Epidermal melanocyte (primary cell): ENCODE measurements around the gene CCDC174.

ENCODE experiments used
- DNase-seq: peaks from one replicate; pipeline ENCODE4 v3.0.0; 2011; ENCODE audit warnings: low spot score; ENCODE audit not compliant: insufficient read length

CCDC174 gene

DNA sequence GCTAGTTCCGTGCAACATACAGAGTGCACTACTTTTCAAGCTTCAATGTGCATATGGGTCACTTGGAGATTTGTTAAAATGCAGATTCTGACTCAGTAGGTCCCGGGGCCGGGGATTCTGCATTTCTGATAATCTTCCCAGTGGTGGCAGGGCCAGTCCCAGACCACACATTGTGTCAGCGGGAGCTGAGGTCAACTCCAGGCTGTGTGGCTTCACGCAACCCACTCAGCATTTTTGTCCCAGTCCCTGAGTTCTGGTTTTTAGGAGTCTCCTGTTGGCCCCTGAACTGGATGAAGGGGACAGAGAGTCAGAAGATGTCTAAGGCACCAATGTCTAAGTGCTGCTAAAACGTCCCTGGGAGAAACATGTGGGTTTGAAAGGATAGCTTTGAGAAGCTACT, 26.1 kb upstream of the CCDC174 start:
- no peak for DNase-seq

DNA sequence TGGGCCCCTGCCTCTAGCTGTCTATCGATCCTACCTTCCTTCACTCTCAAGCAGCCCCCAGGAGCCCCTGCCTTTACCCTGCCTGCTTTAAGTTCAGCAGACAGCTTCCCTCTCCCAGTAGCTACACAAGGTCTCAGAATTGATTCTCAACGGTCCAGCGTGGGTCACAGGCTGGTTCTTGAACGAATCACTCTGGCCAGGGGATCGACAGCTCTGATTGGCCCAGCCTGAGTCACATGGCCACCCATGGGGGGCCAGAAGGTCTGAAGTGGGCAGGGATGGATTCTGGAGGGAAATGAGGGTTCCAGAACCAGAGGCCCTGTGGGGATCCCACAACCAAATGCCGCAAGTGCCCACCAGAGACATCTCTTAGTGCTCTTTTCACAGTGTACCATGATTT, 23.7 kb upstream of the CCDC174 start:
- no peak for DNase-seq

DNA sequence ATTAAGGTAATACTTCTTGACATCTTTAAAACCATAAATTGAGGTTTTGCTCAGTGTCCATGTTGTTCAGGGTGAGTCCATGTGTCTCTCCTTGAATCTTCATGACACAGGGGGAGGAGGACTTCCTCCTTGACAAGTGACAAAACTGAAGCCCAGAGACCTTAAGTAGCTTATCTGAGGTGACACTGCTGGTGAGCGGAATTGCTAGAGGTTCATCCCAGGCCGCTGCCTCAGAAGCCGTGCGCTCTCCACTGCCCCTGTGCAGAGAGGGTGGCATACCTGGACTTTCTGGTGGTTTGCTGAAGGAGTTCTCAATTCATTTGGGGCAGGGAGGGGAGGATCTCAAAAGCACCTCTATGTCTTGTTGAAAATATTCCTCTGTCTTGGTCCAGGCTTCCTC, 23.2 kb upstream of the CCDC174 start:
- no peak for DNase-seq

DNA sequence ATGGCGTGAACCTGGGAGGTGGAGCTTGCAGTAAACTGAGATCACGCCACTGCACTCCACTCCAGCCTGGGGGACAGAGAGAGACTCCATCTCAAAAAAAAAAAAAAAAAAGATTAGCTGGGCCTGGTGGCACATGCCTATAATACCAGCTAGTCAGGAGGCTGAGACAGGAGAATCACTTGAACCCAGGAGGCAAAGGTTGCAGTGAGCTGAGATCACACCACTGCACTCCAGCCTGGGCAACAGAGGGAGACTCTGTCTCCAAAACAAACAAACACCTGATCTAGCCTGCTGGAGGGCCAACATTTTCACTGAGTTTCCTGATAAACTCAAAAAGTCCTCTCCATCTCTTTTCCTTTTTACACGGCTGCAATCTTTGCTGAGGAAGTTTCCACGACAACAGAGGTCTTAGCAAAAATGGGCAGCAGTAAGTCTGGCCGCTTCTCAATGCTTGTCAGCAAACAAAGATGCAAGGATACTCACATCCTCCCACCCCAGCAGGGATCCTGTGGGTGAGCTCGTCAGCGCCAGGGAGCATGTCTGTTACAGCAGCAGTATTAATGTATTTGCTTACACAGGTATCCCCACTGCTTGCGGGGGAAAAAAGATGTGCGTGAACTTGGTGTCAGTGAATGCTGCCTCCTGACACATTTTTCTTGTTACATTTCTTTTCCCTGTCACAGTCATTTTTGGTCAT, 21.0 kb upstream of the CCDC174 start:
- no peak for DNase-seq

DNA sequence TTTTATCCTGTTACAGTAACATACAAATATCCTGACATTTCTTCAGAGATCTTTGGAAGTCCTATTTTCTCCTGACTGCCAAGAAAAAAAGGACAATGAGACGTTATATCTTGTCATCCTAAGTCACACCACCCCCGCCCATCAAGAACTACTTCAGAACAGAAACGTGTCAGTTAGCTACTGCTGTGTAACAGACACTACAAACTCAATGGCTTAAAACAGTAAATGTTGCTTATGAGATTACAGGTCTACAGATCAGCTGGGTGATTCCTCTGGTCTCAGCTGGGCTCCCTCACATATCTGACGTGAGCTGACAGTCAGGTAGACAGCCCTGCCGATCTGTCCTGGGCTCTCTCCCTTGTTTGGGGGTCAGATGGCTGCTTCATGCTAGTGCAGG, 20.5 kb upstream of the CCDC174 start:
- DNase-seq = no peak

DNA sequence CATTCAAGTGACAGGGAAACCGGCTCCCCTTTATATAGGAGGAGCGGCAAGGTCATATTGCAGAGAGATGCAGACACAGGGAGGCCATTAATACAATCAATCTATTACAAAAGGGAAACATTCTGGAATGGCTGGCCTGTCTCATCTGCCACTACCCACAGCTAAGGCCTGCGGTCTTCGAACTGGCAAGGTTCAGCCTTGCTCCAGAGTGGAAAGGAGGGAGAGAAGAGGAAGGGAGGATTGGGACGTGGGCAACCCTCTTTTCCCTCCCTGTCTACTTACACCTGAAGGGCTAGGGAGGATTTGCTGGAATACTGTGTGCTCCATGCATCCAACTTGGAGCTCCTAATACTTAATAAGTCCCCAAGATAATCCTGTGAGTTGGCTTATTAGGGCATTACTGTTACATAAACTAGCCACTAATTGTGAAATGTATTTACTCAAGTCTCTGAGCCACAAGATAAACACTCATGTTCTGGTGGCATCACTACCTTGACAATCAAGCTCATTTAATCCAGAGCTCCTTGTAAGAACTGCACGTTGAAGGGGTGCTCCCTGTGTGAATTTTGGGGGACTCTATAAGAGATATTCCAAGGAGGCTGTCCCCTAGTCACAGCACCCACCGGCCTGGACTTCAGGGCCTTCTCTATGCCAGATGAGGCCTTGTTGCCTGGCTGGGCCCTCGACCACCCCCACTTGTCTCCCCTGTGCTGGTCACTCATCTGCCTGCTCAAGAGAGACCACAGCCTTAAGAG, 19.7 kb upstream of the CCDC174 start:
- no peak for DNase-seq

DNA sequence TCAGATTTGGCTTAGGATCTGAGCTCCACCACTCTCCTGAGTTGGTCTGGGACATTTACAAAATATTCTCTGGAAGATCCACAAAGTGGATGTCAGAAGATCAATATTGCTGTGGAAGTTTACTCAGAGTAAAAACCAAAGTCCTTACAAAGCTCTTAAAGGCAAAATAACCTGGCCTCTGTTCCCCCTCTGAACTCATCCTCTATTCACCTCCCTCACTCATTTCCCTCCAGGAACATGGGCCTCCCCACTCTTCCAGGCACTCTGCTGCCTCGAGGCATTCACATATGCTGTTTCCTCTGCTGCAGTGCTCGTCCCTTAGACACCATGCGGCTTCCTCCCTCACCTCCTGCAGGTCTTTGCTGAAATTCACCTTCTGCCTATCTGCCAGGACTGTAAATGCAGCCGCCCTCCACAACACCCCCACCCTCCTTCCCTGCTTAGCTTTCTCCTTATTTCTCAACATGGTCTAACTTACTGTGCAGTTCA, 19.1 kb upstream of the CCDC174 start:
- DNase-seq = no peak

DNA sequence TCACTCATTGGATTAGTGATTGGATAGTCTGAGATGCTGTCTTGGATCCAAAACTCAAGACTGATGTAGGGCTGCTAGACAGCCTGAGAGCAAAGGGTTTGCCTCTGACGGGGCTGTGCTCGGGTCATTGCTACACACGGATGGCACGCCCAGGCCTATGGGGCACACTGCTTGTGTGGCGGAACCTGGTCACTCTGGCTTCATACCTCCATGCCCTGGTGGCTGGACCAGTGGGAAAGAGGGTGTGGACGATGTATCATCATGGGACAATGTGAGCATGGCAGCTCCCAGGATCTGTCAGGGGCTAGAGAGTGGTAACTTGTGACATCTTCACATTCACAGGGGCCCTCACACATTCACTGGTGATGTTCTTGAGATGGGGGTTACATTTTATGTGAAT, 18.1 kb upstream of the CCDC174 start:
- no peak for DNase-seq

DNA sequence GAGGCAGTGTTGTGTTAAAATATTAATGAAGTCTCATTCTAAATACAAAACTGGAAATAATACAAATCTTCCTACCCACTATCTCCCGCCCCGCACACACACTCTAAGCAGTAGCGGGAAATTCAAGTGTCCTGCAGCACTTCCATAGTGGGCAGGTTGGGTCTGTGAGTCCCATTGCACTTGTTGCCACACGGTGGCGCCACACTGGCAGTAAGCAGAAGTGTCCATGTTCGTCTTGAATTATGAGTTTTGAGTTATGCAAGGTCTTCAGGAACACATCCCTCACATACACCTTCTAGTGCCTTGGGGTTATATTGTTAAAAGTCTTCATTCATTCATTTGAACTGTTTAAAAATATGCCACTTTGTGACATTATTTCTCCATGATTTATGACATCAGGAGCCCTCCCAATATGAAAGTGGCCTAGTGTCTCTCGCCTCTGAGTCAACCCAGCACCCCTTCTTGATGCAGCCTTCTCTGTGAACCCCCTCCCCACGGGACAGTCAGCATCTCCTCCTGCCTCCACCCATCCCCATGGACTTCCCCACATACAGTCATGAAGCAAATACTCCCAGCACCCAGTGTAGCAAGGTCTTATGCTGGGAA, 17.6 kb upstream of the CCDC174 start:
- DNase-seq = peak; percentile 32

DNA sequence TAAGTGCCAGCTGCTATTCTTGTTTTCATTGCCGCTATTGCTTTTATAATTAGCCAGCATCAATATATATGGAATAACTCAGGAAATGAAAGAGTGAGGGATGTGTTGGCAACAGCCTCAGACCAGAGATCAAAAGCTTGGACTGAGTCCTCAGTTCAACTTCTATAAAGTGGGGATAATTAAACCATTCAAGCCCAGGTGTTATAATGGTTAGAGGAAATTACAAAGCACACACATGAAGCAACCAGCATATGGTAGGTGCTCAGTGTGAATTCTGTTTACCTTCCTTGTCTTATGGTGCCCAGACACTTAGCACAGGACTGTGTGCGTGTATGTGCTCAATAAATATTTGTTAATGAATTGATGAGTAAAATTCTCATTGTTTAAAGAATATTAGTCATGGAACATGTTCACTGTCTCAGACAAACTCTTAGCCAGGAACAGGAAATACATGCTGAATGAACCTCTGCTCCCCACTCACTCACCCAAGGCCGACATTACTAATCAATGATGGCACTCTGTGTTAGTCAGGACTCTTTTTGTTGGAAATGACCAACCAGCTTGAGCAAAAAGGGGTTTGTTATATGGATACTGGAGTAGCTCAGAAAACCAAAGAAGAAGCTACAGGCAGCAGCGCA, 16.7 kb upstream of the CCDC174 start:
- no peak for DNase-seq

DNA sequence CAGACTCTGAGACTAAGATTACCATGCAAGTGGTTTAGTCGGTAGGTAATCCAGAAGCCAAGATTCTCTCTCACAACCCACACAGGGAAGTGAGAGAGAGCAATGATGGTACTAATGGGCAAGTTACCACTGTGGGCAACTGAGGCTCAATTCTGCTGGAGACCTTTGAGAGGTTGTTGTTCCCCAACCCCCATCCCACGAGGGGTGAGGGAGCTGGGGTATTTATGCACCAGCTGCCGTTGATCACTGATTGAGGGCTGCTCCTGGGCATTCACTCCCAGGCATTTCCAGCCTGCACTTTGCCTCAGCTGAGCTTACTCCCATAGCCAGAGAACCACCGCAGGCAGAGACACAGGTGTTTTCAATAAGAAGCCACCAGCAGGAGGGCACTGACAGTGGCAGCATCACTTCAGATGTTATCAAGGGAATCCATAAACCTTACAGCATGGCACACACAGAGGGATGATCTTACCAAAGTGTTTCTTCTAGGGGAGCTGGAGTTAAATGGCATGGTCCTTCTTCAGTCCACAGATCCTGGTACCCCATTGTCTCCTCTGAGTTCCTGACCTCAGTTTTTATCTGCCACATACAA, 15.0 kb upstream of the CCDC174 start:
- no peak for DNase-seq

DNA sequence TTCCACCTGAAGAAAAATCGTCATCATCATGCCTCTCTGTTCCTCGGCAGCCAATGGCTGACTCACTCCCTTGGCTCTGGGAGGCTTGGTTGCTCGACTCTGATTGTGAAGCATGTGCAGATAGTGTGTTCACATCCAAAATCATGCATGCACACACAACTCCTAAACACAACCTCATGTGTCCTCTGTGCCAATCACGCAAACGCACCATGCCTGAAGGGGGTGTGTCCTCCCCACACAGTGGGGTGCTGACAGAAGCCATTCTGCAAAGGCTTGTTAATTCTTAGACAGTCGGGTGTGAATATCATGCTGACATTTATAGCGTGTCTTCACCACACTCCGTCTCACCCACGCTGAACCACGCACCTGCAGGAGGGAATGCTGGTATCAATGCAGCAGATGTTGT, 11.4 kb upstream of the CCDC174 start:
- DNase-seq = no peak

DNA sequence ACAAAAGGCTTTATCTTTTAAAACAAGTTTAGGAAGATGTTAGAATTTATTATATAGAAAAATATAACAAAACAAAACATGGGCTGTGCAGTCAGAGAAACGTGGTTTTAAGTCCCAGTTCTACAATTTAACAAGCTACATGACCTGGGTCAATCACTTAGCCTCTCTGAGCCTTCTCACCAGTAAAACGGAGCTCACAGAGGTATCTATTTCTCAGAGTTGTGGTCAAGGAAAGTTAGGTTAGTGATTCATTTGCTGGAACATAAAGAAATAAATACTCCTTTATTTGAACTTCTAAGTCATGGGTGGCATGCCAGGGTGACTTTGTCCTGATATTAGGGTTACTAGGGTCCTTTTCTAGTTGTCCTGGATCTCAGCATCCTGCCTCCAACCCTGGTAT, 10.8 kb upstream of the CCDC174 start:
- DNase-seq = no peak

DNA sequence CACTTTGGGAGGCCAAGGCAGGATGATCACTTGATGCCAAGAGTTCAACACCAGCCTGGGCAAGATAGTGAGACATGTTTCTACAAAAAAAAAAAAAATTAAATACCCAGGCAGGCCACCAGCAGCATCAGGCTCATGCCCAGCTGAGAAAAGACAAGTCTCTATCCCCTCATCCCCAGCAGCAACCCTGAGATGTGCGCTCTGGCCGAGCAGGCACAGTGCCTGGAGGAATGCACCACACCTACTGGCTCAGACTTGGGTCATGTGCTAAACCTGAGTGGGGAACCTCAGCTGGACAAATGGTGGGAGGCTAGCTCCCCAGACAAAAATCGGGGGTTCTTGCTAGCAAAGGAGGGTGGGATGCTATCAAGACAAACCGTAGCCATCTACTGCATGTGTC, 10.2 kb upstream of the CCDC174 start:
- no peak for DNase-seq

DNA sequence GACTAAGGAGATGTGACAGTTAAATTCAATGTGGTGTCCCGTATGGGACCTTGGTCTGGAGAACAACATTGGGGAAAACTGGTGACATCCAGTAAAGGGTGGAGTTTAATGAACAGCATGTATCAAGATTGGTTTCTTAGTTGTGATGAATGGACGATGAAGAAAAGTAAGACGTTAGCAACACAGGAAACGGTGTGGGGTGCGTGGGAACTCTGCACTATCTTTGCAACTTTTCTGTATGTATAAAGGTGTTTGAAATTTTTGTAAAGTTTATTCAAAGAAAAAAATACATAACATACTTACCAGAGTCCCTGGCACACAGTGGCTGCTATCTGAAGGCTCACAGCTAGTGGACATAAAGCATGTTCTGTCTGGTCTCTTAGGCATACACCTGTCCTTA, 6.1 kb upstream of the CCDC174 start:
- no peak for DNase-seq

DNA sequence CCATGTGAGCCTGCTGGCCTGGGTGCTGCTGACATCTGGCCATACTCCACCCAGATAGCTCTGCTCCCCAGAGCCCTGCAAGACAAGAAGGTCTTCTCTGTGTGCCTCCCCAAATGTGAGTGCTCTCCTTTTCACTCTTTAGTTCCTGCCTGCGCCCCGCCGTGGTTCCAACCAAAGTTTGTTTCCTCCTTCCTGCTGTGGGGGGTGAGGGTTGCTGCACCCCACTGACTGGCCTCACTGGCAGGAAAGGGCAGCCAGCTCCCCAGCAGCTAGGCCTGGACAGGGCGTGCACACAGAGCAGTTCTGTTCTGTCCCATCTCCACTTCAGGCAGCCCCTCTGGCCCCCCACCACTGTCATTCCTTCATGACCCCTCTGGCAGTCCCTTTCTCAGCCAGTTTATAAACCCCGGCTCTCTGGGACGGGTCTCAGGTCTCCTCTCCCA, 5.4 kb upstream of the CCDC174 start:
- no peak for DNase-seq

DNA sequence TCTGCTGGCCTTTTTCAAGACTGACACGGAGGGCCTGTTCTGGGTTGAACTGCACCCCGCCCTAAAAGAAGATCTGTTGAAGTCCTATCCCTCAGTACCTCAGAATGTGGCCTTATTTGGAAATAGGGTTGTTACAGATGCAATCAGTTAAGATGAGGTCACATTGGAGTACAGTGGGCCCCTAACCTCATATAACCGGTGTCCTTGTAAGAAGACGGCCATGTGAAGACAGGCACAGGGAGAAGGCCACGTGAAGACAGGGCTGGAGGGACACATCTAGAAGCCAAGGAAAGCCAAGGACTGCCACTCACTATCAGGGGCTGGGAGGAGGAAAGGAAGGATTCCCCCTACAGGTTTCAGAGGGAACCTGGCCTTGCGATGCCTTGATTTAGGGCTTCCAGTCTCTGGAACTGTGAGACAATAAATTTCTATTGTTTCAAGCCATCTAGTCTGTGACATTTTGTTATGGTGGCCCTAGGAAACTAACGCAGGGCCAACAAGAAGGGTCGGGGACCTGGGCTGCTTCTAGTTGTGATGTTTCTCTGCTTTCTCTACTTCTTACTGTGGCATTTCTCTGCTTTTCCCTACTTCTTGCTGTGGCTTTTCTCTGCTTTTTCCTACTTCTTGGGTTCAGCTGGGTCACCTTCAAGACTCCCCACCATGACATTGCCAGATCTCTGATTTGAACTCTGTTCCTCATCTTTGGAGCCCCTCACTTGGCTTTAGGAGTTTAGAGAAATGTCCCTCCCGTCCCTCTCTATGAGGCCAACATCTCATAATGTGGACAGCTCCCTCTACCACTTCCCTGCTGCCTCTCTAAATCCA, 4.8 kb upstream of the CCDC174 start:
- no peak for DNase-seq

DNA sequence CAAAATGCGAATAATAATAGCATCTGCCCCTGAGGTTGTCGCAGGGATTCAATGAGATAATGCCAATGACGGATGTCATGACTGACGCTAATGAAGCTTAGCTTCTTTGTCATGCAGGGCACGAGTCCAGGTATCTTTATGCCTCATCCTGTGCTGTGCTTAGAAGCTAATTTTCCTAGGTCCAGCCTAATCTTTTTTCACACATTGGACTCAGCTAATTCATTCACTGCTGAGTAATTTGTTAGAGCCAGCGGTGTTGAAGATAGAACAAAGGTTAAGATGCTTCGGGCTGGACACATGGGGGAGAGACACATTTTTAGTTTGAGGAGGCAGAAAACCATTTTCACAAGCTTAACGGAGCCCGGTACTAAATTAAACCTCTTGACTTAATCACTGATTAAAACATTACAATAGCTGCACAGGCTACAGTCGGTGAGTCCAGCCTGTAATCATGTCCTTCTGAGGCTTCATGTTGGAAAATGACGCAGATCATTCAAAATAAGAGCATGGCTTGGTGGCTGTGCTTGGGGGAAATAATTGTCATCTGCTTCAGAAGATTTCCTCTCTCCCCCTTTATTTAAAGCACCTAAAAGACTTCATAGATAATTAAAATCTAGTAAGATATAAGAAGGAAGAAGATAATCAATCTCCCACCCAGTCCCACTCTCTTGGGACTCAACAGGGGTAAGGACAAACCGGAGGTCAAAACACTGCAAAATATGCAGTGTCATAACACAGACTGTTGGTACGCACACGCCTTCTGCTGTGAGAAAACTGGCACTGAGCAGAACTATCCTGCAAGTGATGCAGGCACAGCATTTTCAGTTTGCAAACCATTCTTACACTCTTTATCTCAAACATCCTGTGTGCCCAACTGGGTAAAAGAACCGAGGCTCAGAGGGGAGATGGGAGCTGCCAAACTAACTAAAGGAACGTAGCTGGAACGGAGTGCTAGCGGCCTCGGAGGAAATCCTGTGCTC, 3.3 kb upstream of the CCDC174 start:
- no peak for DNase-seq

DNA sequence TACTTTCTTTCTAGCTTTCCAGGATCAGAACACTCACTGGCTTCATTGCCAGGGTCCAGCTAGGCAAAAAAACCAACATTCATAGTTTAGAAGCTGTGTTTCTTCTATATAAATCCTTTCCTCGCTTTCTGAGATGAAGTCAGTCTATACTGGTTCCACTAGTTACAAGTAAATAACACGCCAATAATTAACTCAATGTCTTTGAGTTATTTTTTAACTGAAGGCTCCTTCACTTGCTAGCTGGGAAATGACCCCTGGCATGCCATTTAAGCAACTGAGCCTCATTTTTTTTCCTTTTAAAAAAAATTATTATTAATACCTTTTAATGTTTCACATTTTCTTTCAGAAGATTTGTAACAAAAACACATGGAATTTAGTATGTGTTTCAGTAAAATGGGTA, 2.1 kb upstream of the CCDC174 start:
- DNase-seq = no peak

DNA sequence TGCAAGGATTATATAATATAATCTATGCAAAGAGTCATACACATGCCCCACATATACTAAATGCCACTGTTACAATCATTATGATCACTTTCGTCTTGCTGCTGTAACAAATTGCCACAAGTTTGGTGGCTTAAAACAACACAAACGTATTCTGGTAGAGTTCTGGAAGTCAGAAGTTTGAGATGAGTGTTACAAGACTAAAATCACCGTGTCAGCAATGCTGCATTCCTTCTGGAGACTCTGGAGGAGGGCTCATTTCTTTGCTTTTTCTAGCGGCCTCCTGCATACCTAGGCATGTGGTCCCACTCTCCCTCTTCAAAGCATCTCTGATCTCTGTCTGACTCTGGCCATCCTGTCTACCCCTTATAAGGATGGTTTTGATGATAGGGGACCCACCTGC, 1.4 kb upstream of the CCDC174 start:
- no peak for DNase-seq
